Suprapubic skin (tissue), 4 donors: Measurements from ENCODE around the gene ANKRD24.

Experiments
- CTCF ChIP-seq, 2 donors: fragments of 200-600 bp in 1 of 2; fragments of 450-650 bp in 1 of 2; sonication (generic) in 1 of 2; IDR thresholded peaks; one replicate each; pipeline ENCODE4 v1.5.1; 2016 to 2019; ENCODE audit warnings: antibody characterized with exemption in 2 of 2, mild to moderate bottlenecking in 1 of 2, moderate library complexity in 1 of 2
- POLR2A ChIP-seq, 2 donors: fragments of 450-650 bp; IDR thresholded peaks; one replicate each; pipeline ENCODE4 v1.6.1; 2017; ENCODE audit warnings: antibody characterized with exemption in 2 of 2, mild to moderate bottlenecking in 2 of 2, moderate library complexity in 2 of 2
- POLR2AphosphoS5 ChIP-seq, 3 donors: sonication (generic); formaldehyde crosslinking; IDR thresholded peaks; one replicate each; pipeline ENCODE4 v1.6.1; 2017; ENCODE audit warnings: antibody characterized with exemption in 3 of 3

DNA sequence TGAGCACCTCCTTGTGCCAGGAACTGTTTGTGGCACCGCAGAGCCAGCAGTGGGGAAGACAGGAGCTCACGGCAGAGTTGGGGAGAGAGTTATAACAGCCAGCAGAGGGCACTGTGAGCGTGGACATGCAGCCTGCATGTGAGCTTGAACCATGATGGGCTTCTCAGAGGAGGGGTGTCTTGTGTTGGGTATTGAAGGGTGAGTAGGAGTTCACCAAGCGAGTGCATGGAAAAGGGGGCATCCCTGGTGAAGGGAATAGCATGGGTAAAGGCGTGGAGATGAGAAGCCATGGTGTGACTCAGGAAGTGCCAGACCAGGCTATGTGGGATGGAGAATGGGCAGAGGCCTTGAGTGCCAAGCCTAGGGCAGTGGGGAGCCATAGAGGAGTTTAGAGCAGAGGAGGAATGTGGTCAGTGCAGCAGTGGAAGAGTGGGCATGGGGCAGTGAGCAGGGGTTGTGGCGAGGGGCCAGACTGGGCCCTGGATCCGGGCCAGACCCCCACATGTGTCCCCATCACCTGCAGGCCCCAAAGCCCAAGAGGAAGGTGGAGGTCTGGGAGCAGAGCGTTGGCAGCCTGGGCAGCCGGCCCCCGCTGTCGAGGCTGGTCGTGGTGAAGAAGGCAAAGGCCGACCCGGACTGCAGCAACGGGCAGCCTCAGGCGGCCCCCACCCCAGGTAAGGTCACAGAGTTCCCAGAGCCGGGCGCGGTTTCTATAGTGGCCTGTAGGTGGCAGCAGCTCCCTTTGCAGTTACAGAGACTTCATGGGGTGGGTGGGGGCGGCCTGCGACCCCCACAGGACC lies 84.8 kb downstream of the ANKRD24 start:
- TF ChIP-seq CTCF (IDR thresholded peaks at IDR 0.05) (peak; percentile 79 to 86), POLR2A (IDR thresholded peaks at IDR 0.05) (no peak), POLR2AphosphoS5 (IDR thresholded peaks at IDR 0.05) (no peak)
